DND-41 (cell line): ENCODE data around the gene SEC14L2.

Experiments
- ATAC-seq: fragments of 200-7000 bp; cut with Tn5 transposase; 3 replicates; pipeline ENCODE4 v1.9.1; 2021; ENCODE audit warnings: low read depth; ENCODE audit not compliant: insufficient read depth
- DNase-seq: peaks from one replicate; pipeline ENCODE4 v3.0.0-alpha.2; 2020
- H2AFZ ChIP-seq: 2 replicates; pipeline ENCODE4 v1.6.0; 2012; ENCODE audit warnings: low read depth, low read length
- H3K27ac ChIP-seq: 2 replicates; pipeline ENCODE4 v1.5.1; 2012; ENCODE audit warnings: low read length, inconsistent platforms
- H3K27me3 ChIP-seq: fragments of 200-600 bp; sonication (generic); 2 replicates; pipeline ENCODE4 v1.6.0; 2012; ENCODE audit warnings: low read length, mild to moderate bottlenecking, inconsistent platforms; ENCODE audit not compliant: insufficient read depth, poor library complexity
- H3K36me3 ChIP-seq: 2 replicates; pipeline ENCODE4 v1.5.1; 2012; ENCODE audit warnings: low read length, inconsistent platforms; ENCODE audit not compliant: insufficient read depth
- H3K4me1 ChIP-seq: 2 replicates; pipeline ENCODE4 v1.5.1; 2012; ENCODE audit warnings: mild to moderate bottlenecking, low read length; ENCODE audit not compliant: insufficient read depth
- H3K4me2 ChIP-seq: 2 replicates; pipeline ENCODE4 v1.6.0; 2012; ENCODE audit warnings: mild to moderate bottlenecking, moderate library complexity, low read length, inconsistent platforms; ENCODE audit not compliant: insufficient read depth
- H3K4me3 ChIP-seq, 2 experiments: fragments of 200-600 bp in 1 of 2; shearing (Covaris generic) in 1 of 2; 2 replicates each; pipeline ENCODE4 v1.5.1; 2012 to 2016; ENCODE audit warnings: inconsistent platforms in 2 of 2, low read length in 2 of 2, mild to moderate bottlenecking in 2 of 2, low read depth in 1 of 2, moderate library complexity in 1 of 2
- H3K79me2 ChIP-seq: 2 replicates; pipeline ENCODE4 v1.6.0; 2012; ENCODE audit warnings: low read length, inconsistent platforms; ENCODE audit not compliant: insufficient read depth
- H3K9ac ChIP-seq: 2 replicates; pipeline ENCODE4 v1.6.0; 2012; ENCODE audit warnings: low read depth, mild to moderate bottlenecking, inconsistent platforms, low read length, moderate library complexity
- H3K9me3 ChIP-seq: 2 replicates; pipeline ENCODE4 v1.5.1; 2012; ENCODE audit warnings: low read length, moderate library complexity, mild to moderate bottlenecking, inconsistent platforms; ENCODE audit not compliant: insufficient read depth, severe bottlenecking
- H4K20me1 ChIP-seq: 2 replicates; pipeline ENCODE4 v1.6.0; 2012; ENCODE audit warnings: low read length; ENCODE audit not compliant: insufficient read depth
- CTCF ChIP-seq: IDR thresholded peaks from 2 replicates; pipeline ENCODE4 v1.5.1; 2012; ENCODE audit warnings: borderline replicate concordance, low read length, moderate library complexity, mild to moderate bottlenecking; ENCODE audit not compliant: poor library complexity, severe bottlenecking; ENCODE audit errors: extremely low read depth
- EZH2 ChIP-seq: IDR thresholded peaks from 3 replicates; pipeline ENCODE4 v1.6.1; 2012; ENCODE audit warnings: borderline replicate concordance, low read depth, mild to moderate bottlenecking, moderate library complexity, low read length, inconsistent platforms; ENCODE audit not compliant: severe bottlenecking

The SEC14L2 gene

GRCh38 chr22:30348809-30349208, 48.0 kb upstream of the SEC14L2 start:
- H3K27ac ChIP-seq, result no peak overlapping the region
- H3K9ac ChIP-seq, result no peak overlapping the region
- H3K79me2 ChIP-seq, result peaks cover 78% of the 10 kb centered on the region
- peaks cover 65% of the 10 kb centered on the region for H4K20me1 ChIP-seq
- DNase-seq (no peak), ATAC-seq (no peak)
- H3K36me3 ChIP-seq, result peaks cover 98% of the 10 kb centered on the region
- no peak overlapping the region for H3K4me2 ChIP-seq
- no peak overlapping the region for H3K4me3 ChIP-seq
- no peak overlapping the region for H2AFZ ChIP-seq
- no peaks in the 10 kb centered on the region for H3K27me3 ChIP-seq
- no peaks in the 10 kb centered on the region for H3K9me3 ChIP-seq
- TF ChIP-seq EZH2, result no peak
- no peak for TF ChIP-seq CTCF
- peaks cover 13% of the 10 kb centered on the region; the same call in 1 of the 2 replicates for H3K4me1 ChIP-seq

GRCh38 chr22:30351226-30351625, 45.6 kb upstream of the SEC14L2 start:
- TF ChIP-seq EZH2, result no peak
- no peak for TF ChIP-seq CTCF
- H3K4me3 ChIP-seq, result no peak overlapping the region
- H3K36me3 ChIP-seq, result peaks cover 92% of the 10 kb centered on the region
- H3K4me2 ChIP-seq, result no peak overlapping the region
- H3K79me2 ChIP-seq, result peaks cover 94% of the 10 kb centered on the region
- H3K9ac ChIP-seq, result no peak overlapping the region
- H4K20me1 ChIP-seq, result peaks cover 75% of the 10 kb centered on the region
- no peaks in the 10 kb centered on the region for H3K9me3 ChIP-seq
- no peaks in the 10 kb centered on the region for H3K27me3 ChIP-seq
- DNase-seq (no peak), ATAC-seq (no peak)
- H2AFZ ChIP-seq, result no peak overlapping the region
- H3K4me1 ChIP-seq, result peaks cover 35% of the 10 kb centered on the region
- H3K27ac ChIP-seq, result no peak overlapping the region

- Histone ChIP-seq H3K4me2 (peak overlapping the region; percentile 78), H3K9me3 (no peaks in the 10 kb centered on the region), H3K36me3 (peaks cover 58% of the 10 kb centered on the region), H3K9ac (peak overlapping the region; percentile 5), H3K4me1 (peaks cover 48% of the 10 kb centered on the region), H2AFZ (no peak overlapping the region), H3K79me2 (peaks cover 72% of the 10 kb centered on the region), H3K27me3 (no peaks in the 10 kb centered on the region), H3K27ac (peak overlapping the region; percentile 17), H3K4me3 (peak overlapping the region in 1 of 2 experiments; percentile 68; a peak in 1 of 4 replicates), H4K20me1 (peaks cover 50% of the 10 kb centered on the region)
- TF ChIP-seq EZH2 (no peak), CTCF (no peak)
- DNase-seq, result no peak
- ATAC-seq, result no peak
These were observed 42.2 kb upstream of the SEC14L2 start for GRCh38 chr22:30354644-30355043.
